Suppressor macrophage treated with lipopolysaccharide for 1 hour (primary cell): ENCODE measurements around the gene MOK.
"Not testable (repeated sequence)": the region's sequence is repeated elsewhere in the genome, so short reads cannot be mapped to it uniquely, and the experiment has no call there.

Experiments used
- DNase-seq, 3 donors: peaks; one replicate each; pipeline ENCODE4 v3.0.0-alpha.2; 2020 to 2022

MOK gene

GRCh38 chr14:102320671-102321455, 15.9 kb upstream of the MOK start:
- no peak for DNase-seq

GRCh38 chr14:102320033-102320660, 15.2 kb upstream of the MOK start:
- DNase-seq, result peak; percentile 31 to 45 (median 31)

- DNase-seq, result peak; percentile 95 to 97 (median 97)
Observed at GRCh38 chr14:102319351-102320032, 14.5 kb upstream of the MOK start, which contains the start of gene ZNF839. TSS of gene ZNF839 (plus strand) at chr14:102319746. CDS start at chr14:102319766, 20 bp downstream.

GRCh38 chr14:102318781-102319276, 13.9 kb upstream of the MOK start:
- no peak for DNase-seq

GRCh38 chr14:102317564-102318248, 12.7 kb upstream of the MOK start:
- DNase-seq, result peak; percentile 21 to 29 (median 27)

- peak; percentile 93 to 95 (median 94) for DNase-seq
Observed at GRCh38 chr14:102316743-102317563, 12.0 kb upstream of the MOK start.

GRCh38 chr14:102316338-102316742, 11.4 kb upstream of the MOK start:
- peak; percentile 48 to 67 (median 66) for DNase-seq

- DNase-seq, result no peak
Observed at GRCh38 chr14:102315121-102315520, 10.2 kb upstream of the MOK start.

- peak; percentile 81 to 92 (median 88) for DNase-seq
Observed at GRCh38 chr14:102314242-102315011, 9.5 kb upstream of the MOK start.

GRCh38 chr14:102303664-102304063, 1.3 kb downstream of the MOK start:
- DNase-seq, result no peak

- DNase-seq, result not testable (repeated sequence)
Observed at GRCh38 chr14:102298303-102299070, 6.5 kb downstream of the MOK start.

GRCh38 chr14:102297436-102298170, 7.4 kb downstream of the MOK start:
- no peak for DNase-seq

GRCh38 chr14:102295270-102295669, 9.7 kb downstream of the MOK start:
- no peak for DNase-seq

- no peak for DNase-seq
Observed at GRCh38 chr14:102293781-102294180, 11.2 kb downstream of the MOK start.

- no peak for DNase-seq
Observed at GRCh38 chr14:102292441-102292840, 12.5 kb downstream of the MOK start.

GRCh38 chr14:102288139-102288538, 16.8 kb downstream of the MOK start:
- DNase-seq, result no peak

- no peak for DNase-seq
Observed at GRCh38 chr14:102285106-102285505, 19.9 kb downstream of the MOK start.

GRCh38 chr14:102283631-102284129, 21.3 kb downstream of the MOK start:
- DNase-seq, result no peak

GRCh38 chr14:102282751-102283465, 22.1 kb downstream of the MOK start:
- no peak for DNase-seq
